ENCODE results near the gene HTR5A.

Gene HTR5A

DNA sequence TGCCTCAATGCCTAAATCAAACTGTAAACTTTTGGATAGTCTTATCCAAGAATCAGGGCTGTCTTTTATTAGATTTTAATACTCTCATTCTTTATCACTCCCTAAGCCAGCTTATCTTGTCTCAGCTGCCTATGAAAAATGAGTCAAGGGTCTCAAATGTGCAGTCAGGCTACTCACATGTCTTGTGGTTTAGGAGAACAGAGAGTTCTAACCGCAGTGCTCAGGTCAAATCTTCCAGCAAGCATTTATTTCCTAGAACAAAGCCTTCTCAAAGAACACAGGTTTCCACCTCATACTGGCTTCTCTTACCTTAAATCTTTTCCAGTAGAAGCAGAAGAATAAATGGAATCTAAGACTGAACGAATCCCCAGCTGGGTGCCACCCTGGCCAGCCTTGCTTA lies 23.5 kb downstream of the HTR5A start:
- DNase-seq: no peak

GRCh38 chr7:155094636-155095135 lies 24.6 kb downstream of the HTR5A start:
- no peak for DNase-seq

DNA sequence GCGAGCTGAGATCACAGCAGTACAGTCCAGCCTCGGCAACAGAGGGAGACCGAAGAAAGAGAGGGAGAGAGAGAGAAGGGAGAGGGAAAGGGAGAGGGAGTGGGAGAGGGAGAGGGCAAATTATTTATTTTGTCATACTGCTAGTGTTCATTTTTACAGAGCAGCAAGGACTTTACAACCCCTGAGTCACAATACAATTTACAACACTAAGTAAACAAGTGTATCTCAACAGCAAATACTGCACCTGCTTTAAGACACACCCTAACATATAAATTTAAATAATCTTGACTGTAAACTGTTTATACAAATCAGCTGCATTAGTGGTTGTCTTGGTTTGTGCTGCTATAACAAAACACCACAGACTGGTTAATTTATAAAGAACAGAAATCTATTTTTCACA lies 27.2 kb downstream of the HTR5A start:
- DNase-seq: no peak

DNA sequence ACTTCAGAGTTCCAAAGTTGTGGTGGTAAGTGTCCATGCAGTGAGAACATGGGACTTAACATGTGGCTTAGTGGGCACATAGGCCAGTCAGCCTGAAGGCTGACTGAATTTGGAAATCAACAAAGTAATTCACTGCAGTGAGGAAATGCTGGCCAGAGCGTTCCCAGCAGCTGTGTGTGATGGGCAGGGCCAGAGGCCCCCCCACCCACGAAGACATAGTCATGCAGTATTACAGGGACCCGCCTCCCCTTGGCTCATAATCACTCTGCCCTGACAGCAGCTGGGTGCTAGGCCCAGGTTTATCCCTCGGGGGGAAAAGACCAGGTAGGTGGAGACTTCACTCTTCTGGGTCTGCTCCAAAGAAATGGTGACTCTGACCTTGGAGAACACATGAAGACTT lies 33.7 kb downstream of the HTR5A start:
- no peak for DNase-seq

DNA sequence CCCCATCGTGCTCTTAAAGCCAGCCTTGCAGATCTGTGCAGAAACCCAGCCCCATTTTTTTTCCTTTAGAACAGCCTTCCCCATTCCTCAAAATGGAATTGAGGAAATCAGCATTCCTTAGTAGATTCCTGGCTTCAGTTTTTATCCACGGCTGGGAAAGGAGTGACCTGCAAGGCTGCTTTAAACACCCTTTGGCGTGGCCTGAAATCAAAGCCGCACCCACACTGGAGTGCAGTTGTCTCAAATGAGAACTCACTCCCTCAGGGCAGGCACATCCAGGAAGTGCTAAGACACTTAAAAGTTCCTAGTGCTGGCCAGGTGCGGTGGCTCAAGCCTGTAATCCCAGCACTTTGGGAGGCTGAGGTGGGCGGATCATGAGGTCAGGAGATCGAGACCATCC lies 34.8 kb downstream of the HTR5A start:
- DNase-seq: no peak

GRCh38 chr7:155106356-155106755 lies 36.2 kb downstream of the HTR5A start:
- DNase-seq: no peak

DNA sequence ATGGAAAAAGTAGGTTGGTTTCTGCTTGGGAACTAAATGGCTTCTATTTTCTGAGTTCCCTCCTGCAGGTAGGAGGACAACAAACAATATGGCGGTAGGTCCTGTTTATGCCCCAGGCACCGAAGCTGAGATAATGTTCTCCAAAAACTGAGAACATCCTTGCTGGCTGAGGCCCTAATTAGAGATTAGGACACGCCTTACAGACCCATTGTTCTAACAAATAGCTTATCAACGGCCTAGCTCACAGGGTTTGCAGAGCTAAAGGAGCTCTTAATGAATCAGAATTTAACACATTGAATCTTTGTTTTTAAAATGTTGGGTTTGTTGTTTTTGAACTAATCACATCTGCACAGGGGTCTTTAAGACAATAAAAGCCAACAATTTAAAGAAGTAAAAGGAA lies 37.0 kb downstream of the HTR5A start:
- DNase-seq: no peak

DNA sequence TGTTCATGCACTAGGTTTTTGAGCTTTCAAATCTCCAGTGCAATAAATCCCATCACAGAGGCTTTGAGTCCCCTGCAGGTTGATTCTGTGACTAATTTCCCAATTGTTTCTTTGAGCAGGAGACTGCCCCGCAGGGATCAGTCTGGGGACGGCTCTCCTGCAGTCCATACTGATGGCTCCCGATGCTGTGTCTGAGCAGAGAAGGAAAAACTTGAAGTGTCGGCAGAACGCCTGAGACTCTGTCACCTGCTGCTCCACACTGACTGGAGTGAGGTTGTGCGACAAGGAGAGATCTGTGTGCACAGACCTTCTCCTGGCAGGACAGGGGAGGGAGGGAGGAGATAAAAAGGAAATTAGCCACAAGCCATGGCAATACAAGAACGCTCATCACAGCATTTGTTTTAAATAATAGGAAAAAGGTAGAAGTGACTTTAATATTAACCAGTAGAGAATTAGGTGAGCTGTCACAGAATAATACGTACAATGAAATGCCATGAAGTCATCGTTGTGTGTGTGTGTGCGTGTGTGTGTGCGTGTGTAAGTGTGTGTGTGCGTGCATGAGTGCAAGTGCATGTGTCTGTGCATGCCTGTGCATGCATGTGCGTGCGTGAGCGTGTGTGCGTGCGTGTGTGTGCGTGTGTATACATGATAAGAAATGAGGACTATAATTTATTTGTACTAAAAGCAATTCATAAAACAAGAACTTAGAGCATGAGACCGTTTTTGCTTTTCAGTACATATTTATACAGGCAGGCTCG lies 38.2 kb downstream of the HTR5A start:
- no peak for DNase-seq

DNA sequence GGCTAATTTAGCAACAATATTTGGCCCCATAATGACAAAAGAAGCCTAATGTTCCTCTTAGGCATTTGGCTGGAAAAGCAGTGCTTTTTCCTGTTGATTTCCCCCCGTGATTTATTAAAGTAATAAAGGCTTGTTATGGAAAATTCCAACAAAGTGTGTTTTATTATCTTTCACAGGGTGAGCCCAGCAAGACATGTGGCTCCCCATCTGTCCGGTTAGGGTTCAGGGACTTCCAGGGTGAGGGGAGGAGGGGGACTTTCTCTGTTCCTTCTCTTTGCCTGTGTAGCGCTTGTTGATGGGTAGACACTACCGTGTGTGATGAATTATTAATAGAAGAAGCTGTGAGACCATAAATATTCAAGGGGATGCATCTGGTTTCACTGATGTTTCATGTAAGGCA lies 39.0 kb downstream of the HTR5A start:
- DNase-seq: no peak

DNA sequence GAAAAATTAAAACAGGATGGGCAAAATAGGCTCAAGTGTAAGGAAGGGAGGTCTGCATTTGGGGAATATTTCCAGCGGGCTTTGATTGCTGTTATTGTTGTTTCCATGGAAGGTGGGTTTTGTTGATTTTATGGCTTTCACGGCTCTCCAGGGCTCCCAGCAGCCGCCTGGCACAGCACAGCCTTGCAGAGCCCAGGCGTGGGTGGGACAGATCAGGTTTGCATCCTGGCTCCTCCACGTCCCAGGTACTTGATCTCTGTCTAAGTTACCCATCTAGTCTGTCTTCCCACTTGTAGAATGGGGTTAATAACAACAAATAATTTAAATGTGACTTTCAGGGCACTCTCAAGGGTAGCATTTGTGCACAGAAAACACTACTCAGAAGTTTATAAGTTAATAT lies 45.2 kb downstream of the HTR5A start:
- DNase-seq: no peak

GRCh38 chr7:155119801-155120382 lies 49.8 kb downstream of the HTR5A start:
- no peak for DNase-seq

DNA sequence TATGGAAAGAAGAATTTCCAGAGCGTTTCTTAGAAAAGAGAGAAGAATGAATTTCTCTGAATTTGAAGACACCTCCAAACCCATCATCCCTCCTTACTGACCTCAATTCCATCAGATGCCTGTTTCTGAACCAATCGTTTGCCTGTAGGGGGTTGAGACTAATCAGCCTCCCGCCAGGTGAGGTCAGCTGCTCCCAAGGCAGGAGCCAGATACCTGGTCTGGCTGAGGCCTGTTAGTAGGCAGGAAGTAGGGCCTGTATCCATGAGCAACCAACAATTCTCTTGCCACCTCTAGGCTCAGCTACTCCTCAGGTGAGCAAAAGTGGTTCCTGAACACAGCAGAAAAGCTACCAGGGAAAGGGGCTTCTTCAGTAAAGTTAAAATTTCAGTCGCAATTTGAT lies 50.3 kb downstream of the HTR5A start:
- DNase-seq: no peak

DNA sequence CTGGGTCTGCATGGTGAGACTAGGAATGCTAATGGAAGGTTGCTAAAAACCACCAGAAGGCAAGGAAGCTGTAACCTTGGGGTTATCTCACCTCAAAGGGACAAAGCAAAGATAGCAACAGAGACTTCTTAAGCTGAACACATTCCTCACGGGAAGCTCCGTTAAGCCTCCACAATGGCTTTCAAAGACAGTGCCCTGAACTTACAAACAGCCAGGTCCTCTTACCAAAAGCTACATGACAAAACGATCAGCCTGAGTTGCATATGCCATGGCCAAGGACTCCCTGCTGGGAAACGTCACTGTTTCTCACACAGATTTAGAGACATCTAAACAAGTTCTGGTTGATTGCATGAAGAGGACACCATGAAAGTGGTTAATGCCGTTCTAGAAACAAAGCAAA lies 52.7 kb downstream of the HTR5A start:
- DNase-seq: no peak

DNA sequence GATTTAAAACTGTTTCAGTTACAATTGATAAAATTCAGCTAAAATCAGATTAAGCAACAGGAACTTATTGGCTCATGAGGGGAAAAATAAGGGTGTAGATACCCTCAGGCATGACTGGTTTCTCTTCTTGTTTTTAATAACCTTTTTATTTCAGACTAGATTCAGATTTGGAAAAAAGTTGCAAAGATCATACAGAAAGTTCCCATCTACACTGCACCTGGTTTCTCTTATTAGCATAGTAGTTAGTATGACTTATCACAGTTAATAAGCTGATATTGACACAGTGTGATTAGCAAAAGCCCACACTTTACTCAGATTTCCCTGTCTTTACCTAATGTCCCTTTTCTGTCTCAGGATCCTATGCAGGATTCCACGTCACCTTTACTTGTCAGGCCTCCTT lies 53.3 kb downstream of the HTR5A start:
- no peak for DNase-seq

- no peak for DNase-seq
Observed at GRCh38 chr7:155124706-155125105, 54.6 kb downstream of the HTR5A start.

- DNase-seq: no peak
Observed at GRCh38 chr7:155129186-155129585, 59.1 kb downstream of the HTR5A start.

DNA sequence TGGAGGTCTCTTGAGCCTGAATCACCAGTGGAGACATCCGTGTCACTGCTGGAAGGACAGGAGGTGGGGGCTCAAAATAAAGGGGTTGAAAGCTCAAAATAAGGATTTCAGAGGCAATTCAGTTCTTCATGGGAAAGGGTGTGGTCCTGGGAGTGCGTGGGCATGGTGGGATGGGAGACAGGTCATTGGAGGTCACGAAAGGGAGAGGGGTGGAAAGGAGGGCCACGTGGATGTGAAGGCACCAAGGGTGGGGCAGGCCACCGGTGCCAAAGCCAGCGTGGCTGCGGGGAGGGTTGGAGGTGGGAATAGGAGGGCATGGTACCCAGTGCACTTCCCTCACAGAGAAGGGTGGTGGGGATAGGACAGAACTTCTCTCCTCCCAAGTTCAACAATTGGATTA lies 59.7 kb downstream of the HTR5A start:
- no peak for DNase-seq

DNA sequence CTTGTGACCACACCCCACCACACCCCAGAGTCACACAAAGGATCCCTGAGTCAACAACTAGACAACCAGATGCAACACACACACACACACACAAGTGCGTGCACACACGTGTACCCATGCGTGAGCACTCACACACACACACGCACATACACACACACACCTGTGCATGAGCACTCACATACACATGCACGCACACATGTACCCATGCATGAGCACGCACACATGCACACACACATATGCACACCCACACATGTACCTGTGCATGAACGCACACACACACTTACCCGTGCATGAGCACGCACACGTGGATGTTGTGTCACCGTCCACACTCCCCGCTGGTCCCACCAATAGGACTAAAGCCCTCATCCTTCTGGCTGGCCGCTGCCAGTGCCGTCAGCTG lies 60.4 kb downstream of the HTR5A start:
- DNase-seq: no peak

GRCh38 chr7:155131090-155131489 lies 61.0 kb downstream of the HTR5A start:
- no peak for DNase-seq

DNA sequence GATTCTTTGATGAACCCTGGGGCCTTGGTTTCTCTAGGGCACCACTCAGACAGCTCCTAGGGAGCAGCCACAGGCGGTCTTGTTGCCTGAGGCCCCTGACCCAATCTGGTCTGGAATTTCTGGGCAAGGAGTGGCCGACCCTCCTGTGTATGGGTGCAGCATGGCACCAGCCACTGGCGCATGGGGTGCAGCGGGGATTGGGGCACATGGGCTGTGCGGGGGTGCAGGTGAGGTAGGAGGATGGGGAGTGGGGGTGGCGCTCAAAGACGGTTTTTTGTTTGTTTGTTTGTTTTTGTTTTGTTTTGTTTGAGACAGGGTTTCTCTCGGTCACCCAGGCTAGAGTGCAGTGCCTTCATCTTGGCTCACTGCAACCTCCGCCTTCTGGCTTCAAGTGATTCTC lies 62.3 kb downstream of the HTR5A start:
- DNase-seq: no peak

DNA sequence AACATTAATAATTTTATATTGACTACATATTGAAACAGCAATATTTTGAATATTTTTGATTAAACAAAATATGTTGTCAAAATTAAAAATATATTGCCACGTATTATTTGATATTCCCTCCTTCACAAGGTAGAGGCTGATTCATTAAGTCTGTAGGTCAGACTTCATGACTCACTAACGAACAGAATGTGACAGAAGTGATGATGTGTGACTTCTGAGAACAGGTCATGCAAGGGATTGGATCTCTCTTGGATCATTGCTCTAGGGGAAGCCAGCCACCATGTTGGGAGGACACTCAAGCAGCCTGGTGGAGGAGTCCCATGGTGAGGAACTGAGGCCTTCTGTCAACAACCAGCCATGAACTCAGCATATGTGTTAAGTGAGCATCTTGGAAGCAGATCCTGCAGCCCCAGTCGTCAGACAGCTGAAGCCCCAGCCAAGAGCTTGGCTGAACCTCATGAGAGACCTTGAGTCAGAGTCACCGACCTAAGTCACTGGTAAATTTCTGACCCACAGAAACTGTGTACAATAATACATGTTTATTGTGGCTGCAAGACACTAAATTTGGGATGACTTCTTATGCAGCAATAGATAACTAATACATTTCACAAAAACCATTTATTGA lies 66.6 kb downstream of the HTR5A start:
- DNase-seq: no peak

Measured in stimulated activated CD4-positive, alpha-beta T cell treated with anti-CD3 and anti-CD28 coated beads, Interleukin-4, amount 100 ng/mL, for 1 hour (primary cell).